NCI-H2227 (cell line): ENCODE data around the gene TLE2.
A peak's percentile ranks its signal among the peaks of the same experiment; 100 is the strongest.
"Not testable (repeated sequence)": the region's sequence is repeated elsewhere in the genome, so short reads cannot be mapped to it uniquely, and the experiment has no call there.

Source experiments
- DNase-seq: peaks from one replicate; lab custom pipeline; 2025; ENCODE audit not compliant: unreplicated experiment; lab: John Stamatoyannopoulos, UW

Gene TLE2

DNA sequence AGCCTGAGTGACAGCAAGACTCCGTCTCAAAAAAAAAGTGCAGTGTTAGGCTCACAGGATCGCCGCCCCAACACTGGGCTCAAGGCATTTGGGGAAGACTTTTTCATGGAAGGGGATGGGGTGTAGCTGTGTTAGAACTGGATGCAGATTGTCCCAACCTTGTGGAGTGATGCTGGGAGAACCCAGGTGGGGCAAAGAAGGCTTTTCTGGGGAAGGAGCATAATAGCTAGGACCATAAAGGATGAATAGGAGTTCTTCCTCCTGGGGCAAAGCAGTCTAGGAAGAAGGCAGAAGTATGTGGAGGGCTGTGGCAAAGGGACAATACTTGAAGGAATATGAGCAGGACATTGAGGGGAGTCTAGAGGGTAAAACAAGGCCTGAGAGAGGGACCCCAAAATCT is 40.5 kb downstream of the TLE2 start:
- no peak for DNase-seq

GRCh38 chr19:2987797-2988196 is 41.3 kb downstream of the TLE2 start:
- DNase-seq: no peak

- peak; percentile 75 for DNase-seq
These were observed 42.0 kb downstream of the TLE2 start for GRCh38 chr19:2986951-2987524.

DNA sequence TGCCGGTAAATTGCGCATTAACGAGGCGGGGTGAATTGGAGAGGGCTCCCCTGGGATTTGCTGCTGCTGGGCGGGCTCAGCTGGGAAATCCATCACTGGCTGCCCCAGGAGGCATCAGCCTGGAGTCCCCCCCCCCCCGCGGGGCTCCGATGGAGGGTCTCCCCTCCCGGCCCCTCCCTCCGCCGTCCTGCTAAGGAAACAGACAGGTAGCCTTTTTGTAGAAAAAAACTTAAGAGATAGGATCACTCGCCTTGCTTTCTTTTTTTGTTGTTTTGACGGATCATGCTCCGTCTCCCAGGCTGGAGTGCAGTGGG is 44.9 kb downstream of the TLE2 start:
- no peak for DNase-seq

DNA sequence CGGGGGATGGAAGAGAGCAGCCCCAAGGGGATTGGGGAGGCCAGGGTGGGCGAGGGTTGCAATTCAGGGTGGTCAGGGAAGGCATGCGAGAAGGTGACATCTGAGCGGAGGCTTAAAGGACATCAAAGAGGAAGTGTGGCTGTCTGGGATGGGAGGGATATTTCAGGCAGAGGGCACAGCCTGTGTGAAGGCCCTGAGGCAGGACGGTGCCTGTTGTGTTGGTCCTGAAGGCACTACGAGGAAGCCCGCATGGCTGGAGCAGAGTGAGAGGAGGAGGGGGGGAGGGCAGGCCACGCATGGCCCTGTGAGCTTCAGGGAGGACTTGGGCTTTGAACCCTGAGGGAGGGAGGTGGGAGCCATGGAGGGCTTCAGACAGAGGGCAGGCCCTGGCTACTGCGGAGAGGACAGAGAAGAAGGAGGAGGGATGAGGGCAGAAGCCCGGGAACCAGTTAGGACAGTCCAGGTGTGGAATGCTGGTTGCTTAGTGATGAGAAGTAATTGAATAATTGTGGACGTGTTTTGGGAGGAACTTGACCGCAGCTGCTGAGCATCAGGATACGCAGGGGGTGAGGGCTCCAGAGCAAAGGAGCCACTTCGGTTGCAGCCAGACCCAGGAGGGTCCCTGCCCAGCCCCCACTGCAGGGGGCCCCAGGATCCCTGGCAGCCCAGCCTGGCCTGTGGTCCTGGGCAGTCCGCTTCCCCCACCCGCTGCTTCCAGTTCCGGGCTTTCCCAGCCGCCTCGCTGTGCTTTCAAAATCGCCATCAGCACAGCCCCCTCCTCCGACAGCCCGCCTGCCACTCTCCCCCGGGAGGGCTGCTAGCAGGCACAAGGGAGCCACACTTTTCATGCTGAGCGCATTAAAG is 45.5 kb downstream of the TLE2 start:
- peak; percentile 88 for DNase-seq

DNA sequence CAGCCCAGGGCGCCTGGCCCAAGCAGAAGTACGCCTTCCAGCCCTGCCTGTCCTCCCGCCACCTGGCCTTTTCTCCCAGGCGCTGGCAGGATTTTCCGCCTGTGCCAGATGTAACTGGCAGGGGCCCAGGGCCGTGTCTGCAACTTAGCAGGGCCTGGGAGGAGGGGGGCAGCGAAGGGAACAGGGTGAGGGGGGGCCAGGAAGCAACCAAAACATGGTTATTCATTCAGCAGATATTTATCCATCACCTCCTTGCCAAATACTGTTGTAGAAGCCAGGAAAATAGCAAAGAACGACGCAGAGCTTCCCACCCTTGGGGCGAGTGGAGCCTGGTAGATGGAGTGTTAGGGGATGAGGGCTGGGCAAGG is 46.1 kb downstream of the TLE2 start:
- DNase-seq: peak; percentile 50

DNA sequence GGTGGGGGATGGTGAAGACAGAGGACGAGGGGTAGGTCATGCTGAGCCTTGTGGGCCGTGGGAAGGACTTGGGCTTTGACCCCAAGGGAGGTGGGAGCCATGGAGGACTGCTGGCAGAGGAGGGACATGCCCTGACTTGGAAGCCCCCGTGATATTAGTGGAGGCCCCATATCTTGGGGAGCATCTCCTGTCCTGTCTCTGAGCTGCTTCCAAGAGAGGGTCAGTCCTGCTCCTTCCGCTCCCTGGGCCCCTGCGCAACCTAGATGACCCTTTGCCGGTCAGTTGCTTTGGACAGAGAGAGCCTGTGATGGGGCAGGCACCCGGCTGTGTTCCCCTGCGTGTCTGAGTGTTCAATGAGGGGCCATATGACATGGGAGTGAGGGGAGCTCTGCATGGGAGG is 46.5 kb downstream of the TLE2 start:
- no peak for DNase-seq

GRCh38 chr19:2981898-2982297 is 47.2 kb downstream of the TLE2 start:
- DNase-seq: no peak

DNA sequence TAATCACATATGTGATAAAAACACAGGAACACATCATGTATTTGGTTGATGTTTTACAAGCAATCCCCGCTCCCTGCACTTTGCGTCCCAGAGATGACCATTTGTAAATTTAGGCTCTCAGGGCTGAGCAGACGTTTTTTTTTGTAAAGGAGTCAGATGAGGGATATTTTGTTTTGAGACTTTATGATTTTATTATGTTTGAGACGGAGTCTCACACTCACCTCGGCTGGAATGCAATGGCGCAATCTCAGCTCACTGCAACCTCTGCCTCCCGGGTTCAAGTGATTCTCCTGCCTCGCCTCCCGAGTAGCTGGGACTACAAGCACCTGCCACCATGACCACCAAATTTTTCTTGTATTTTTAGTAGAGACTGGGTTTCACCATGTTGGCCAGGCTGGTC is 50.3 kb downstream of the TLE2 start:
- DNase-seq: no peak

DNA sequence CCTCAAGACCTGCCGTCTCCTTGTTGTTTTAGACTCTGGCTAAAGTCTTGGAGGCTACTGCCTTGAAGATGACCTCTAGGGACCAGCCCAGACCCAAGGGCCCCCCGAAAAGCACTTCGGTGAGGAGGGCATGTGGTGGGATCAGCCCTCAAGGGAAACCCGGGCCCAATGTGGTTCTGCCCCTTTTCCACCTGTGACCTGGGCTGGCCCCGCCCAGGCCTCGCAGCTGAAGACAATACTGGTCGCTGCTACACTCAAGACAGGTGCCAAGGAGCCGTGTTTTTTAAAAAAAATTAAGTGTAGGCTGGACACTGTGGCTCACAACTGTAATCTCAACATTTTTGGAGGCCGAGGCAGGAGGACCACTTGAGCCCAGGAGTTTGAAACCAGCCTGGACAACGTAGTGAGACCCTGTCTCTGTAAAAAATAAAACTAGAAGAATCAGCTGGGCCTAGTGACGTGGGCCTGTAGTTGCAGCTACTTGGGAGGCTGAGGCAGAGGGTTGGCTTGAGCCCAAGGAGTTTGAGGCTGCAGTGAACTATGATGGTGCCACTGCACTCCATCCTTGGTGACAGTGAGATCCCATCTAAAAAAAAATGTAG is 50.8 kb downstream of the TLE2 start:
- DNase-seq: no peak

DNA sequence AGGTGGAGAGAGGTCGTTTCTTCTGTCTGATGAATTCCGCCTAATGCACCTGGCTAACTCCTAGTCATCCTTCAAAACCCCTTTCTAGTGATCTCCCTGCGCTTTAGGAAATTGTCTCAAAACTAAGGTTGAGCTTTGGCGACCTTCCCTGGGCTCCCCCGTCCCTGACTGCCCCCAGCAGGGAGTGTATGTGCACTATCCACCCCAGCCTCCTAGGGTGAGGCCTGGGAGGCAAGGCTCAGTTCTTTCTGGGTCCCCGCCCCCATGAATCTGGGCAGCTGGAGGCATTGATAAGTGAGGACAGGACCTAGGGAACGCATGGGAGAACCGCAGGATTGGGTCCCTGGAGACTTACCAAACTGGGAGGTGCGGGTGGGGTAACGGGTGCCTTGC is 51.3 kb downstream of the TLE2 start:
- no peak for DNase-seq

DNA sequence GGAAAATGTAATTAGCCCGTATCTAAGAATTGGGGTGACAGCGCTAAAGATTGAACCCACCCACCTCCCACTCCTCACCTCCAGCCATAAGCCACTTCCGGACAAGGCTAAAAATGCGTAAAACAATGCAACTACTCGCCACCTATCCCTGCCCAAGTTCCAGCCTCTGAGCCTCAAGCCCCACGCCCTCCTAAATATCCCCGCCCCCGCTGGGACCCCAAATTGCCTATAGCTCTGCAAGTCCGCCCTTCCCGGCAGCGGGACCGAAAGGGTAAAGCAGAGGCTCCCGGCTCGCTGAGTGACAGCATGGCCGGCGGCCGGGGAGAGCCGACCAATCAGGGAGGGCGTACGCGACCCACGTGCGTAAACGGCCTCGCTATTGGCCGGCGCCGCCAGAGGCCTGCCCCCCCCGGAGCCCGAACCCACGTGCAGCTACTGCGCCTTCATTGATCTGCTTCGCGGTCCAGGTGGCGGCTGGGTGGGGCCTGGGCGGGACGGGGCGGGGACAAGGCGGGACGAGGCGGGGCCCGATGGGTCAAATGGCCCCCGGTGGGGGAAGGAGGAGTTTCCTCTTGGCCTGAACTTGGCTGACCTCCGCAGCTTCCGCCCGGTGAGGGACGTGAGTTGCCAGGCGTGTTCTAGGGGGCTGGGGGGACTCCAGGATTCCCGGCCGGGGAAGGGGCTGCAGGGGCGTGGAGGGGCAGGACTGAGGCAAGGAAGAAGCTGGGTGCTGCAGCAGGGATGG is 51.9 kb downstream of the TLE2 start, which contains the start of gene TLE6:
TLE6 (plus strand) TSS at position 564 of the 745 bp plus-strand sequence. CDS start 670 bp downstream, outside the sequence.
- DNase-seq: peak; percentile 95

GRCh38 chr19:2976609-2977000 is 52.5 kb downstream of the TLE2 start:
- no peak for DNase-seq

GRCh38 chr19:2974342-2975041 is 54.6 kb downstream of the TLE2 start:
- DNase-seq: peak; percentile 13

DNA sequence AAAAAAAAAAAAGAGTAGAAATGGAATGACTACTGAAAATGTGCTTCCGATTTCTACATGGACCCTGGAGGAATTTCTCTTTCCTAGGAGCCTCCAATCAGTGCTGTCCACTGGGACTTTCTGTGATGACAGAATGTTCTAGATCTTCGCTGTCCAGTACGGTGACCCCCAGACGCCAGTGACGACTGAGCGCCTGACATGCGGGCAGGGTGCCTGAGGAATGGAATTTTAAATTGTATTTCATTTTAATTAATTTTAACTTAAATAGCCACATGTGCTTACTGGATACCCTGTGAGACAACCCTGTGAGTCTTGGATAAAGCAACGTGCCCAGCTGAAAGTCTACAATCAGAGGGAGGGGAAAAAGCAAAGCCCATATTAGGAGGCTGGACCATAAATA is 55.9 kb downstream of the TLE2 start:
- DNase-seq: no peak

- DNase-seq: no peak
These were observed 58.8 kb downstream of the TLE2 start for GRCh38 chr19:2970201-2970835.

DNA sequence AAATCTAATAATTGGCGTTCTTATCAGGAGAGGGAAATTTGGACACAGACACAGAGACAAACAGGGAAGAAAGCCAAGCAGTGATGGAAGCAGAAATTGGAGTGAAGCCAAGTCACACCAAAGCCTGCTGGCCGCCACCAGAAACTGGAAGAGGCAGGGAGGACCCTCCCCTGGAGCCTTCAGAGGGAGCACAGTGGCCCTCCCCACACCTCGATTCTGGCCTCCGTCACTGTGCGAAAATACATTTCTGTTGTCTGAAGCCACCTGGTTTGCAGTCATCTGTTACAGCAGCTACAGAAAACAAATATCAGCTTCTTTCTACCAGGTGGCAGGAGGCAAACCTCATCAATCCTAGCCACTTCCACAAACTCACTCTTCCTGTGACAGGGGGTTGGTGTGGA is 60.0 kb downstream of the TLE2 start:
- DNase-seq: peak; percentile 52

DNA sequence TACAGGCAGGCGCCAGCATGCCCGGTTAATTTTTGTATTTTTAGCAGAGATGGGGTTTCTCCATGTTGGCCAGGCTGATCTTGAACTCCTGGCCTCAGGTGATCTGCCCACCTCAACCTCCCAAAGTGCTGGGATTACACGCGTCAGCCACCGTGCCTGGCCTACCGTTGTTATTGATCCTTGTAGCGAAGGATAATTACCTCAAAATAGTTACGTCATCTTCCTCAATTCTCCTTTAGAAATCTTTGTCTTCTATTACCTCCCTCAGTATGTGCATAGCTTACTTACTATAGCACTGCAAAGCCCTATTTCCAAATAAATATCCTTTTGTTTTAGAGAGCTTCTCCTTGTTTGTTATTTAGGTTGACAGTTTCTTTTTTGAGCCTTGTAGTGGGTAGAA is 61.1 kb downstream of the TLE2 start:
- no peak for DNase-seq

GRCh38 chr19:2964874-2965273 is 64.2 kb downstream of the TLE2 start:
- no peak for DNase-seq

GRCh38 chr19:2963631-2964030 is 65.4 kb downstream of the TLE2 start:
- not testable (repeated sequence) for DNase-seq

DNA sequence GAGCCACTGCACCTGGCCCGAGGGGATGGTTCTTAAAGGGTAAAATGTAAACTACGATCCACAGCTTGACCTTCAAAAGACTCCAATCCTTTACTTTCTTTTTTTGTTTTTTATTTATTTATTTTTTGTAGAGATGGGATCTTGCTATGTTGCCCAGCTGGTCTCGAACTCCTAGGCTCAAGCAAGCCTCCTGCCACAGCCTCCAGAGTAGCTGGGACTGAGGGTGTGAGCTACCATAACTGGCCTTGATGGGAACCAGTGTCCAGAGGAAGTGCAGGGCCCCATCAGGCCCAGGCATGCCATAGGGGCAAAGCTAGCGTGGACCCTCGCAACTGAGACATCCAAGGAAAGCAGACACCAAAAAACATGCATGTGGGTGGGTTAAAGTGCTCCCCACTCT is 66.0 kb downstream of the TLE2 start:
- no peak for DNase-seq
